ENCODE data around the gene COL27A1.

GRCh38 chr9:114343471-114344187 is 188.3 kb downstream of the COL27A1 start:
- TF ChIP-seq EZH2 (IDR thresholded peaks at IDR 0.05; ENCODE audit: borderline replicate concordance, insufficient read depth, low read depth, low read length, poor library complexity, severe bottlenecking), result no peak
- TF ChIP-seq, protein P1, sequence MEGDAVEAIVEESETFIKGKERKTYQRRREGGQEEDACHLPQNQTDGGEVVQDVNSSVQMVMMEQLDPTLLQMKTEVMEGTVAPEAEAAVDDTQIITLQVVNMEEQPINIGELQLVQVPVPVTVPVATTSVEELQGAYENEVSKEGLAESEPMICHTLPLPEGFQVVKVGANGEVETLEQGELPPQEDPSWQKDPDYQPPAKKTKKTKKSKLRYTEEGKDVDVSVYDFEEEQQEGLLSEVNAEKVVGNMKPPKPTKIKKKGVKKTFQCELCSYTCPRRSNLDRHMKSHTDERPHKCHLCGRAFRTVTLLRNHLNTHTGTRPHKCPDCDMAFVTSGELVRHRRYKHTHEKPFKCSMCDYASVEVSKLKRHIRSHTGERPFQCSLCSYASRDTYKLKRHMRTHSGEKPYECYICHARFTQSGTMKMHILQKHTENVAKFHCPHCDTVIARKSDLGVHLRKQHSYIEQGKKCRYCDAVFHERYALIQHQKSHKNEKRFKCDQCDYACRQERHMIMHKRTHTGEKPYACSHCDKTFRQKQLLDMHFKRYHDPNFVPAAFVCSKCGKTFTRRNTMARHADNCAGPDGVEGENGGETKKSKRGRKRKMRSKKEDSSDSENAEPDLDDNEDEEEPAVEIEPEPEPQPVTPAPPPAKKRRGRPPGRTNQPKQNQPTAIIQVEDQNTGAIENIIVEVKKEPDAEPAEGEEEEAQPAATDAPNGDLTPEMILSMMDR (IDR thresholded peaks at IDR 0.05), result no peak
